ENCODE measurements around the gene SGCA. TPM values are rescaled to one million over a fixed set of nuclear protein-coding genes. Genes with fewer than 3 reads are reported as not detected.

SGCA gene
- total and polyA plus RNA-seq, 2 of the 8 experiments (the other 6 are each of a cell fraction or from before 2014, with no cell fraction given): 0.12 TPM; not detected in 1

- TF ChIP-seq ATF2 (IDR thresholded peaks at IDR 0.05; ENCODE audit: low read length): no peak
Observed at GRCh38 chr17:50182783-50183420, 17.1 kb downstream of the SGCA start (continued).
